ENCODE data around the gene SVOP. TPM values are rescaled to one million over a fixed set of nuclear protein-coding genes. Genes with fewer than 3 reads are reported as not detected.

SVOP gene
- total and polyA plus RNA-seq, 7 donors: 0.04 to 0.45 (median 0.08) TPM; not detected in 2

- Histone ChIP-seq H3K9me3 (no peaks in the 10 kb centered on the region), H3K4me1 (no peaks in the 10 kb centered on the region), H3K36me3 (ENCODE audit: insufficient read depth in 1 of 2, low read depth in 1 of 2) (no peaks in the 10 kb centered on the region), H3K4me3 (no peak overlapping the region), H3K27me3 (ENCODE audit: insufficient read depth in 3 of 3, low read length in 2 of 3) (peaks cover 0 to 6% (median 0%) of the 10 kb centered on the region in 3 donors), H3K27ac (no peak overlapping the region)
- no peak for DNase-seq
- 52 to 56% (median 53%) methylated on average over 8 to 9 of the region's 9 CpGs for WGBS, 3 donors
- no peak for ATAC-seq
- no peak for TF ChIP-seq CTCF (IDR thresholded peaks at IDR 0.05)
- intact Hi-C loops (cut with DNase I): no loop called here
These were observed 39.8 kb downstream of the SVOP start for GRCh38 chr12:108980831-108981618.

GRCh38 chr12:108977360-108977759, 43.5 kb downstream of the SVOP start:
- peaks cover 0 to 2% (median 0%) of the 10 kb centered on the region in 3 donors for H3K27me3 ChIP-seq (ENCODE audit: insufficient read depth in 3 of 3, low read length in 2 of 3)
- H3K4me1 ChIP-seq: no peaks in the 10 kb centered on the region
- no peak for TF ChIP-seq CTCF (IDR thresholded peaks at IDR 0.05)
- no peak overlapping the region for H3K4me3 ChIP-seq
- no peak for ATAC-seq
- WGBS, 3 donors: 37 to 45% (median 38%) methylated on average over 4 of the region's 4 CpGs
- intact Hi-C loops (cut with DNase I): no loop called here
- no peaks in the 10 kb centered on the region for H3K36me3 ChIP-seq (ENCODE audit: insufficient read depth in 1 of 2, low read depth in 1 of 2)
- DNase-seq: no peak
- H3K27ac ChIP-seq: no peak overlapping the region
- H3K9me3 ChIP-seq: no peaks in the 10 kb centered on the region

- H3K27ac ChIP-seq: no peak overlapping the region
- ATAC-seq (no peak), DNase-seq (no peak)
- H3K27me3 ChIP-seq (ENCODE audit: insufficient read depth in 3 of 3, low read length in 2 of 3): peaks cover 0 to 2% (median 0%) of the 10 kb centered on the region in 3 donors
- no peak for TF ChIP-seq CTCF (IDR thresholded peaks at IDR 0.05)
- H3K36me3 ChIP-seq (ENCODE audit: insufficient read depth in 1 of 2, low read depth in 1 of 2): no peaks in the 10 kb centered on the region
- 42 to 49% (median 46%) methylated on average over 2 of the region's 2 CpGs for WGBS, 3 donors
- H3K9me3 ChIP-seq: no peaks in the 10 kb centered on the region
- H3K4me3 ChIP-seq: no peak overlapping the region
- intact Hi-C loops (cut with DNase I): no loop called here
- no peaks in the 10 kb centered on the region for H3K4me1 ChIP-seq
These were observed 45.8 kb downstream of the SVOP start for GRCh38 chr12:108975024-108975593.

GRCh38 chr12:108973629-108974152, 47.2 kb downstream of the SVOP start:
- WGBS, 3 donors: 38 to 57% (median 45%) methylated on average over 4 of the region's 4 CpGs

More at GRCh38 chr12:108973629-108974152, 47.2 kb downstream of the SVOP start:
- TF ChIP-seq CTCF (IDR thresholded peaks at IDR 0.05): no peak
- Histone ChIP-seq H3K27ac (no peak overlapping the region), H3K4me1 (no peaks in the 10 kb centered on the region), H3K4me3 (no peak overlapping the region), H3K36me3 (ENCODE audit: insufficient read depth in 1 of 2, low read depth in 1 of 2) (no peaks in the 10 kb centered on the region), H3K9me3 (no peaks in the 10 kb centered on the region), H3K27me3 (ENCODE audit: insufficient read depth in 3 of 3, low read length in 2 of 3) (peaks cover 0 to 2% (median 0%) of the 10 kb centered on the region in 3 donors)
- ATAC-seq (no peak), DNase-seq (no peak)
- intact Hi-C loops (cut with DNase I): no loop called here

Data from psoas muscle (tissue), 8 donors.